NCI-H2081 treated with DMSO at 0.1 percent for 48 hours (cell line): Measurements from ENCODE around the gene ADAMTSL3.
"Not testable (repeated sequence)": the region's sequence is repeated elsewhere in the genome, so short reads cannot be mapped to it uniquely, and the experiment has no call there.

Source experiments
- DNase-seq: peaks from one replicate; lab custom pipeline; 2025; lab: John Stamatoyannopoulos, UW

Gene ADAMTSL3

DNA sequence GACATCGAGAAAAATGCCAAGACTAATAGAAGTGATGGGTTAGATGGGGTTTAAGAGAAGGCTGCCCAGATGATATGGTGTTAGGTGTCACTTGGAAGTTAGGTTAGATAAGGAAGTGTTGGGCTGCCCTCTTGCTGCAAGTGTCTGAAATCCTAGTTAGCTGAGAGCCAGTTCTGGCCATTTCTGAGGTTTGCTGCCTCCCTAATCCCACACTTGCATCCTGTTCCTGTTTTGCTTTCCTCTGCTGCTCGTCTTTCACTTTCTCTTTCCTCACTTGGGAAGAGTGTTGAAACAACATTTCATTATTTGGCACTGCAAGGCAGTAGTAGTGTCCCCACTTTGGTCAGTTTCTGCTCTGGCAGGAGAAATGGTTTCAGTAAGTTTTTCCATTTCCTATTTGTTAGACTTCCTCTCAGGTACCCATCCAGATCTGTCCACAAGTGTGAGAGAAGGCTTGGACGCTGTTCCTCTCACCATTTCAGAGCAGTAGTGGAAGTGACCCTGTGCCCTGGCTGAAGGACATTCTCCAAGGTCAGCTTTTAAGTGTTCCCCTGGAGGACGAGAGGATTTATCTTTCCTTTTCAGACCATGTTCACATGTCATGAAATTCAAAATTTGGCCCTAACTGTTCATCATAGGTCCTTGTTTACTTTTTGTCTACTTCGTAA is 93.3 kb downstream of the ADAMTSL3 start:
- no peak for DNase-seq

GRCh38 chr15:83747718-83748110 is 93.8 kb downstream of the ADAMTSL3 start:
- DNase-seq = no peak

GRCh38 chr15:83753872-83754493 is 100.1 kb downstream of the ADAMTSL3 start:
- DNase-seq = no peak

GRCh38 chr15:83757291-83757690 is 103.4 kb downstream of the ADAMTSL3 start:
- not testable (repeated sequence) for DNase-seq

GRCh38 chr15:83762367-83762766 is 108.4 kb downstream of the ADAMTSL3 start:
- DNase-seq = no peak

- DNase-seq = no peak
Measured at GRCh38 chr15:83764201-83764838, 110.4 kb downstream of the ADAMTSL3 start.

- DNase-seq = no peak
Measured at GRCh38 chr15:83766339-83766738, 112.4 kb downstream of the ADAMTSL3 start.

DNA sequence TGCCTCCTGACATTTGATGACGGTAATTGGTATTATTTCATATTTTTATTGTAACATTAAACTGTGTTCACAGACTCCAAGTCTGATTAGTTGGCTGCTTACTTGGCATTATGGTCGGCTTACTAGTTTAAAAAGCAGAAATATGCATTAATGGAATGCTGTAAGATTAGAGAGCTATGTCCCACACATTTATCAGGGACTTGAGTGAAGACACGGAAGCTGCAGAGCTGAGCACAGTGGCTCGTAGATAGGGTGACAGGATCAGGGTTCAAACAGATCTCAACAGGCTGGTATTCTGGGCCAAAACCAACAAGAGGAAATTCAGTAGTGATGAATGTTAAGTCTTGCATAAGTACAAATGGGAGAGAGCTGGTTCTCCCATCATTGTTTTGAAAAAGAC is 113.8 kb downstream of the ADAMTSL3 start:
- DNase-seq = no peak

DNA sequence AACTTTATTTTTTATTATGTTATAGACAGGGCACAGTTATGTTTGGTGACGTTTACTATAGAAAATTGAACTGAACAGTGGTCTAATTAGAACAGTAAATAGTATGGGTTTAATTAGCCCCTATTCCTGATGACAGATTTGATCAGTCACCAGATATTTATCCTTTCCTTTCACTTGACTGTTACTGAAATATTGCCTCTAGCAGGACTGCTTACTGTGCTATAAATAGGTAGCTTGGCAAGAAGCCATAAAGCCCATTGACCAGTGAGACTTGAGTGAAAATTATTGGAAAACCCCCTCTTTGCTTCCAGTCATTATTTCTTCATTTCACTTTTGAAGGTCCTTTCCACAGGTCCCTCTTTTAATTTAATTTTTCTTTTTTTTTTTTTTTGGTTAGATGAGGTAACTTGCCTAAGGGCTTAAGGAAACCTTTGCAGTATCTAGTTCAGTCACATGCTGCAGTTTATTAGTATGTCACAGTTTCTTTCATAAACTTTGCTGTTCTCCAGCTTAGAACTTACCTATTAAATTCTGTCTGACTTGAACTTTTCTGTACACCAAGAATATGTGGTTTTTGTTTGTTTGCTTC is 115.6 kb downstream of the ADAMTSL3 start:
- DNase-seq = no peak

DNA sequence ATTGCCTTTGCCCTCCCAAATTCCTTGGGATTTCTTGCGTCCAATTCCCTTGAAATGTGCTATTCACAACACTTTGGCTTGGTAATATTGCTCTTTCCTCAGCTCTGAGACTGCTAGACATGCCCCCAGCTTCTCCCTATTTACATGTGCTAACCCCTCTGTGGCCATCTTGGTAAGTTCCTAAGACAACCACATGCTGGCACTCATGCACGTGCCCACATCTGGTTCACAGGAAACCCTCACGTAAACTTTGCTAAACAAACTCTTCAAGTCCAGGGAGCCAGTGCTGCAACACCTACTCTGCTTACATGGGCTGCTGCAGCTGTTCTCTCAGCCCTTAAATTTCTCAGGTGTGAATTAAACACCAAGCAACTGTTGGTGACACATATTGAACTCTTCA is 121.8 kb downstream of the ADAMTSL3 start:
- no peak for DNase-seq

DNA sequence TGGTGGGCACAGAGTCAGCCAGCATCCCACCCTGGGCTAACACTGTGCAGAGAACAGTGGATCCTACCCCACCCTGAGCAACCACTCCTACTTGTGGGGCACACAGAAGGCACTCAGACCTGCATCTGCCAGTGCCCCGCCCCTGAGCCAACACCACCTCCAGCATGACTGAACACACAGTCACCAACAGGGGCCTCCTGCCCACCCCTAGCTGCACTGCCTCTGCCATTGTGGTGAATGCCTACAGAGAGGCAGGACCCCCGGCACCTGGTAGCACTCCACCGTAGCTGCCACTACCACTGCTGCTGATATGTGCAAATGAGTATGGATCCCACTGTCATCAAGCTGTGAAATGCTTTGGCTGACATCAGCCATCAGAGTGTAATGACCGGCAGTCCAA is 123.1 kb downstream of the ADAMTSL3 start:
- no peak for DNase-seq

DNA sequence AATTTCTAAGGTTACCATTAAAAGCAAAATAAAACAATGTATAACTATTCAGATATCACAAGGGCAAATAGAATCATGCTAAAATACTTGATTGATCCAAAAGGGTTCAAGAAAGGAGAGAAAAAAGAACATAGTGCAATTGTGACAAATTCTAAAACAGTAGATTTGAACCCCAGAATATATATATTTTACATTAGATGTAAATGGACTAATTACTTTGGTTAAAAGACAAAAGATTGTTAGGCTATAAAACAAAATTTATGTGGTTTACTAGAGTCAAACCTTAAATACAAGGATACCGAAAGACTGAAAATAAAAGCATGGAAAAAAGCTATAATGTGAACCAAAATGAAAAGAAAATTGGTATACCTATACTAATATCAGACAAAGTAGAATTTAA is 129.3 kb downstream of the ADAMTSL3 start:
- no peak for DNase-seq

- no peak for DNase-seq
Measured at GRCh38 chr15:83784975-83785374, 131.1 kb downstream of the ADAMTSL3 start.

- no peak for DNase-seq
Measured at GRCh38 chr15:83786336-83786735, 132.4 kb downstream of the ADAMTSL3 start.

DNA sequence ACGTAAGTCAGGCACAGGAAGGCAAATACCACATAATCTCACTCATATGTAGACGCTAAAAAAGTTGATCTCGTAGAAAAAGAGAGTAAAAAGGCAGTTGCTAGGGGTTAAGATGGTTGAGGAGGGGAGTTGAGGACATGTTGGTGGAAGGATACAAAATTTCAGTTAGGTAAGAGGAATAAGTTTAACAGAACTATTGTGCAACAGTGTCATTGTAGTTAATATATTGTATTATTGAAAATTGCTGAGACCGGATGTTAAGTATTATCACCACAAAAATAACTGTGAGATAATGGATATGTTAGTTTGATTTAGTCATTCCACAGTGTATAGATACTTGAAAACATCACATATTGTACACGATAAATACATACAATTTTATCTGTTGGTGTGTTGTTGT is 139.1 kb downstream of the ADAMTSL3 start:
- DNase-seq = no peak

DNA sequence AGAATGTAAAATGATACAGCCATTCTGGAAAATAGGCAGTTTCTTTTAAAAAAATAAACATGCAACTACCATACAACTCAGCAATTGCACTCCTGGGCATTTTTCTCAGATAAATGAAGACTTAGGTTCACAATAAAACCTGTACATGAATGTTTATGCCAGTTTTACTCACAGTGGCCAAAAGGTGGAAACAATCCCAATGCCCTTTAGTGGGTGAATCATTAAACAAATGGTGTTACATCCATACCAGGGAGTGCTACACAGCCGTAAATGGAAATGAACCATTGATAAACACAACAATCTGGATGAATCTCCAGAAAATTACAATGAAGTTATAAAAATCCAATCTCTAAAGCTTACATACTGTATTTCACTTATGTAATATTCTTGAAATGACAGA is 140.3 kb downstream of the ADAMTSL3 start:
- DNase-seq = no peak

- no peak for DNase-seq
Measured at GRCh38 chr15:83809345-83809744, 155.4 kb downstream of the ADAMTSL3 start.

DNA sequence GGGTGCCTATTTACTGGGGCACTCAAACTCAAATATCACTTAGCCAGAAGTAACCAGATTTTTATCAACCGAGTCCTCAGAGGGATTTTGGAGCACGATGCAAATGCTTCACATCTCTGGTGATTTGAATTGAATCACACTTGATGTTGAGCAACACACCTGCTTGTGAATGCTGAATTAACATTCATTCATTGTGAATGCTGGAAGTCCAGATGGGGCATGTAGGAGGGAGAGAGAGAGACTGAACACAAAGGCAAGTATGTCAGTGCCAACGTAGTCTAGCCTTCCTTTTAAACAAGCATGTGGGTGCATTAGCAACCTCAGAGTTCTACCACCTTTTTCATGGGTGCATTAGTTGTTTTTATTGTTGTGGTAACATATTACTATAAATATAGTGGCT is 156.2 kb downstream of the ADAMTSL3 start:
- no peak for DNase-seq

- no peak for DNase-seq
Measured at GRCh38 chr15:83813682-83814081, 159.8 kb downstream of the ADAMTSL3 start.

DNA sequence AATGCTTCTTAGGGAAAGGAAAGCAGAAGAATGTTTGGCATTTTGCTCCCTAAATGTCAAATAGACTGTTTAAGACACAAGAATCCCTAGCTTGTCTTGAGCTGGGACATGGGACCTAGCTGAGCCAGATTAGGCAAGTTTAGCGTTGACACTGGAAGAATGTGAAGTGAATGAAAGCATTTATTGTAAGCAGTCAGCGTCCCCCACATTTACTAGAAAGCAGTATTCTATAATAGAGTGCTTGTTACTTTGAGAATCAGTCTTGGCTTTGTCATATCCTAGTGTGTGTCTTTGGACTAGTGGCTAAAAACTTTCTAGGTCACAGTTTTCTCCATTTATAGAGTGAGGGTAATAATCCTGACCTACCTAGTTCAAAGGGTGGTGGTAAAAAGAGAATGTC is 161.6 kb downstream of the ADAMTSL3 start:
- DNase-seq = no peak

- no peak for DNase-seq
Measured at GRCh38 chr15:83816124-83816883, 162.4 kb downstream of the ADAMTSL3 start.

GRCh38 chr15:83818591-83818990 is 164.7 kb downstream of the ADAMTSL3 start:
- DNase-seq = no peak
